Upper lobe of left lung (tissue), 6 donors: ENCODE results near the gene ZNF70. TPM values are rescaled to one million over a fixed set of nuclear protein-coding genes. Genes with fewer than 3 reads are reported as not detected.

Experiments used
- ATAC-seq, 2 donors: fragments of 200-7000 bp; cut with Tn5 transposase; one replicate each; pipeline ENCODE4 v1.9.1; 2022; ENCODE audit warnings: mild to moderate bottlenecking in 2 of 2, moderate library complexity in 2 of 2; ENCODE audit not compliant: low FRiP score in 2 of 2
- DNase-seq, 2 donors: peaks; one replicate each; pipeline ENCODE4 v3.0.0-alpha.2; 2019 to 2020
- H3K27ac ChIP-seq, 4 donors: fragments of 200-600 bp; sonication (generic); one replicate each; pipeline ENCODE4 v1.5.1; 2016 to 2019
- H3K27me3 ChIP-seq, 4 donors: fragments of 200-600 bp; sonication (generic); one replicate each; pipeline ENCODE4 v1.5.1; 2017 to 2019
- H3K36me3 ChIP-seq, 4 donors: fragments of 200-600 bp; sonication (generic); one replicate each; pipeline ENCODE4 v1.5.1; 2016 to 2019
- H3K4me1 ChIP-seq, 4 donors: fragments of 200-600 bp; sonication (generic); one replicate each; pipeline ENCODE4 v1.5.1; 2018 to 2019
- H3K4me3 ChIP-seq, 4 donors: fragments of 200-600 bp; sonication (generic); one replicate each; pipeline ENCODE4 v1.5.1; 2017 to 2019; ENCODE audit warnings: mild to moderate bottlenecking in 2 of 4, moderate library complexity in 1 of 4
- H3K9me3 ChIP-seq, 4 donors: fragments of 200-600 bp; sonication (generic); one replicate each; pipeline ENCODE4 v1.5.1; 2018 to 2019
- EP300 ChIP-seq, 4 donors: sonication (generic); formaldehyde crosslinking; IDR thresholded peaks; one replicate each; pipeline ENCODE4 v1.5.1; 2017; ENCODE audit warnings: antibody characterized with exemption in 4 of 4, control low read depth in 2 of 4
- POLR2A ChIP-seq, 4 donors: fragments of 450-650 bp; IDR thresholded peaks; one replicate each; pipeline ENCODE4 v1.5.1; 2016 to 2017; ENCODE audit warnings: antibody characterized with exemption in 4 of 4, mild to moderate bottlenecking in 2 of 4
- POLR2AphosphoS5 ChIP-seq, 2 donors: sonication (generic); formaldehyde crosslinking; IDR thresholded peaks; one replicate each; pipeline ENCODE4 v1.5.1; 2017; ENCODE audit warnings: antibody characterized with exemption in 2 of 2
- WGBS, 2 donors: methylation state at CpG; one replicate each; pipeline ENCODE4 v1.1.5; 2017 to 2018; 5-methylcytosine and 5-hydroxymethylcytosine counted together
- total RNA-seq, 6 donors: library from RNA; depleted of rRNA in 4 of 6; stranded (reverse); fragments of >200 nt in 4 of 6; gene quantifications; one replicate each; pipeline versions ENCODE4 v1.1.0 to v1.2.1, GENCODE V29; 2016 to 2021
- TF ChIP-seq, protein P1 (sequence below), 6 experiments: fragments of 450-650 bp in 4 of 6; fragments of 200-600 bp in 2 of 6; sonication (generic) in 2 of 6; IDR thresholded peaks; one replicate each; pipeline ENCODE4 v1.5.1; 2016 to 2019; ENCODE audit warnings: antibody characterized with exemption in 6 of 6
- donor health status: DM: no; HTN: no; CAD: no; lungs with moderate emphysema.
- donor health status: DM: no; HTN: yes; CAD: no; lungs with severe emphysema.

The ZNF70 gene
- total RNA-seq, 6 donors from 2014 or later = 3.0 to 9.4 (median 5.4) TPM

DNA sequence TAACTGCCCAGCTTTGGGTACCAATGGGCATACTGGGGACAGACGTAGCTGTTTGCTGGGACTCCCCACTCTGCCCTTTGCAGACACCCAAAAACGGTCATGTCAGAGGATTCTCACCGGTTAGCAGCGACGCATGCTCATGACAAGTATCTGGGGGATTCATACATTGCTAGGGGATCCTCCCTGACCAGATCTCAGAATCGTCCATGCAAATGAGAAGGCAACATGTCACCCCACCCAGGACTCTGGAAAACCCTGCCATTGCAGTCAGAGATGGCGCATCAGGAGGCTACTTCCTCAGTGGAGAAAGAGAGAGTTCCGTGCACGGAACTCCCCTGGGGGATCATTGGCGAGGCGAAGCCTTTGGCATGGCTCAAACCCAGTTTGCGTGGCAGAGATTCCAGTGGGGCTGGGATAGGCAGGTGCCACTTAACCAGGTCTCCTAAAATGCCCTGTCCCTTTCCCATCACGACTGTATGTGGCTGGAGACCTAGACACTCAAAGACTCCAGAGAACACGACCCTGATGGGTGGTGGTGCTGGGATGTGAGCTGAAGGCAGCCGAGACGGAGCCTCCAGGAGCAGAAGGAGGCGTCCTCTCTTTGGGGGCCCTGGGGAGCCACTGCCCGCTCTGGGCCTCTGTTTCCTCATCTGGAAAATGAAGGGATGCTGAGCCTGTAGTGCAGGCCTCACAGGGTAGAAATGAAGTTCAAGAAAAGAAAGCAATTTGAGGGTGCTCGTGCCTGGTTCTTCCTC, 55.2 kb downstream of the ZNF70 start:
- peaks cover 12 to 59% (median 39%) of the 10 kb centered on the region in 4 donors for H3K36me3 ChIP-seq
- DNase-seq = no peak

DNA sequence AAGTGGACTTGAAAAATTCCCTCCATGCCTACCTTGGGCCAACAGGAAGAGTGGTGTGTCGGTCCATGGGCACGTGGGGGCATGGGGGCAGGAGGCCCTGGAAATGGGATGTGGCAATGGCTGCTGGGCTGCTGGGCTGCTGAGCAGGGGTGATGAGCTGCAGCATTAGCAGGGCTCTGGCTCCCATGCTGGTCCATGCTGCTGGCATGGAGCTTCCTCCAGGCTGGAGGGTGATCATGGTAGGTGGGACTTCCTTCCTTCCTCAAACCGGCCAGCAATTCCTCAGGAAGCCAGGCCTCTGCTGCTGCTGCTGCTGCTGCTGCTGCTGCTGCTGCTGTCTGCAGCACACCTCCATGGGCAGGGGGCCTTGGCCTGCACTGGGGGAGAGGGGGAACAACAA, 55.8 kb downstream of the ZNF70 start:
- DNase-seq (no peak), ATAC-seq (no peak)
- no peaks in the 10 kb centered on the region for H3K27me3 ChIP-seq
- no peaks in the 10 kb centered on the region for H3K9me3 ChIP-seq
- H3K27ac ChIP-seq = peak overlapping the region in 3 of 4 donors; percentile 67 to 82 (median 81)
- no peak for TF ChIP-seq POLR2AphosphoS5 (IDR thresholded peaks at IDR 0.05)
- no peak for TF ChIP-seq POLR2A (IDR thresholded peaks at IDR 0.05)
- TF ChIP-seq EP300 (IDR thresholded peaks at IDR 0.05) = no peak
- TF ChIP-seq, protein P1, sequence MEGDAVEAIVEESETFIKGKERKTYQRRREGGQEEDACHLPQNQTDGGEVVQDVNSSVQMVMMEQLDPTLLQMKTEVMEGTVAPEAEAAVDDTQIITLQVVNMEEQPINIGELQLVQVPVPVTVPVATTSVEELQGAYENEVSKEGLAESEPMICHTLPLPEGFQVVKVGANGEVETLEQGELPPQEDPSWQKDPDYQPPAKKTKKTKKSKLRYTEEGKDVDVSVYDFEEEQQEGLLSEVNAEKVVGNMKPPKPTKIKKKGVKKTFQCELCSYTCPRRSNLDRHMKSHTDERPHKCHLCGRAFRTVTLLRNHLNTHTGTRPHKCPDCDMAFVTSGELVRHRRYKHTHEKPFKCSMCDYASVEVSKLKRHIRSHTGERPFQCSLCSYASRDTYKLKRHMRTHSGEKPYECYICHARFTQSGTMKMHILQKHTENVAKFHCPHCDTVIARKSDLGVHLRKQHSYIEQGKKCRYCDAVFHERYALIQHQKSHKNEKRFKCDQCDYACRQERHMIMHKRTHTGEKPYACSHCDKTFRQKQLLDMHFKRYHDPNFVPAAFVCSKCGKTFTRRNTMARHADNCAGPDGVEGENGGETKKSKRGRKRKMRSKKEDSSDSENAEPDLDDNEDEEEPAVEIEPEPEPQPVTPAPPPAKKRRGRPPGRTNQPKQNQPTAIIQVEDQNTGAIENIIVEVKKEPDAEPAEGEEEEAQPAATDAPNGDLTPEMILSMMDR (IDR thresholded peaks at IDR 0.05) = no peak
- 49 to 62% methylated on average over 2 to 3 of the region's 3 CpGs for WGBS, 2 donors
- peaks cover 8 to 56% (median 35%) of the 10 kb centered on the region in 4 donors for H3K36me3 ChIP-seq
- no peak overlapping the region for H3K4me3 ChIP-seq
- peaks cover 0 to 13% (median 0%) of the 10 kb centered on the region in 4 donors for H3K4me1 ChIP-seq

More for the DNA sequence above, 55.2 kb downstream of the ZNF70 start:
- no peaks in the 10 kb centered on the region for H3K27me3 ChIP-seq
- WGBS, 2 donors = 80 to 84% methylated on average over 13 to 19 of the region's 19 CpGs
- peak overlapping the region; percentile 67 to 82 (median 76) for H3K27ac ChIP-seq
- no peak overlapping the region for H3K4me3 ChIP-seq
- H3K4me1 ChIP-seq = peaks cover 0 to 13% (median 0%) of the 10 kb centered on the region in 4 donors
- TF ChIP-seq POLR2A (IDR thresholded peaks at IDR 0.05) = no peak
- TF ChIP-seq EP300 (IDR thresholded peaks at IDR 0.05) = no peak
- TF ChIP-seq, protein P1 (IDR thresholded peaks at IDR 0.05) = no peak
- no peak for TF ChIP-seq POLR2AphosphoS5 (IDR thresholded peaks at IDR 0.05)
- H3K9me3 ChIP-seq = no peaks in the 10 kb centered on the region
- ATAC-seq = peak in 1 of 2 donors; percentile 16

DNA sequence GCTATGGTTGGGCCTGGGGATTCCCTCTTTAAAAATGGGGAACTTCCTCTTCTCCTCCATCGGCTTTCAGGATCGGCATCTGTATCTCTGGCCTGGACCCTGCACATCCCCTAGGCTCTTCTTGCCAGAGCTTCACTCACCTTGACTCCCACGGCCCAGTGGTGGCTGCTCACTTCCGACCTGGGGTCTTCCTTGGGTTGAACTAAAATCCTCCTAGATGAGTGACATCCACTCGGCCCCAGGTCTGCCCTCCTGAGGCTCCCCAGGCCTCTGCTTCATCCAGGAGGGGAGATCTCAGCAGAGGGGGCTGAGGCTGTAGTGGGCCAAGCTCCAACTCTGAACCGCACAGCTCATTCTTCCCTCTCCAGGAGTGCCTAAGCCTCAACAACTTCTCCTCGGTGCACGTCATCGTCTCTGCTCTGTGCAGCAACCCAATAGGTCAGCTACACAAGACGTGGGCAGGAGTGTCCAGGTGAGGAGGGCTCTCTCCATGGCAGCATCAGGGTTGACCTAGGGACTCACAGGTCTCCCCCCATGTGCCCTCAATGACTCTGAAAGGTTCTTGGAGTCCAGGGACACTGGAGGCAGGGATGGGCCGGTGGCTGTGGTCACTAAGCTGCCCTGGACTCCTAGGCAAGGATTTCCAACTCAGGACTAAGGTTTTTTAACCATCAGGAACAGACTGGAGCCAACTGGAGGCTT, 56.8 kb downstream of the ZNF70 start:
- Histone ChIP-seq H3K36me3 (peaks cover 10 to 48% (median 35%) of the 10 kb centered on the region in 4 donors), H3K4me3 (no peak overlapping the region), H3K9me3 (no peaks in the 10 kb centered on the region), H3K27ac (peak overlapping the region in 1 of 4 donors; percentile 81), H3K4me1 (peaks cover 0 to 13% (median 0%) of the 10 kb centered on the region in 4 donors), H3K27me3 (no peaks in the 10 kb centered on the region)
- 87 to 90% methylated on average over 10 to 11 of the region's 11 CpGs for WGBS, 2 donors
- ATAC-seq (no peak), DNase-seq (no peak)
- TF ChIP-seq POLR2AphosphoS5 (IDR thresholded peaks at IDR 0.05) = no peak
- TF ChIP-seq EP300 (IDR thresholded peaks at IDR 0.05) = no peak
- TF ChIP-seq, protein P1 (IDR thresholded peaks at IDR 0.05) = no peak
- TF ChIP-seq POLR2A (IDR thresholded peaks at IDR 0.05) = no peak

DNA sequence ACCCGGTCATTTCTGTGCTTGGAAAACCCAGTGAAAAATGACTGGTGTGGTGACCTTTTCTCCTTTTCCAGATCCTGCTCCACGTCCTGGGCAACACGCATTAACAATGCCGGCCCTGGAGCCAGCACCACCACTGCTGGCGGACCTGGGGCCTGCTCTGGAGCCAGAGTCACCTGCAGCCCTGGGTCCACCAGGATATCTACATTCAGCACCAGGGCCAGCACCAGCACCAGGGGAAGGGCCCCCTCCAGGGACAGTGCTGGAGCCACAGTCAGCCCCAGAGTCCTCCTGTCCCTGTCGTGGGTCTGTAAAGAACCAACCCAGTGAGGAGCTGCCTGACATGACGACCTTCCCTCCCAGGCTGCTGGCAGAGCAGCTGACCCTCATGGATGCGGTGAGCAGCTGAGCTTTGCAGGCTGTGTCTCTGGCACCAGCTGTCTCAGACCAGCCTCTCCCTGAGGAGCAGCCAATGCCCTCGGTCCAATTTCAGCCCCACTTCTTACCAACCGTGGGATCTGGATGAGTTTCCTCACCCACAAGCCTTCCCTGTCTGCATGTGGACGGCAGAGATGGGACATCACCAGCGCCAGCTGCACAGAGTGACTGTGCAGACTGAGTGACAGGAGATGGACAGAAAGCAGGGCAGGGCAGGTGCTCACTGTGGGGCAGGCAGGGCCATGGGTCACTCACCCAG, 58.2 kb downstream of the ZNF70 start:
- DNase-seq (no peak), ATAC-seq (no peak)
- H3K27me3 ChIP-seq = no peaks in the 10 kb centered on the region
- no peak overlapping the region for H3K27ac ChIP-seq
- H3K36me3 ChIP-seq = peaks cover 7 to 44% (median 29%) of the 10 kb centered on the region in 4 donors
- peaks cover 0 to 13% (median 0%) of the 10 kb centered on the region in 4 donors for H3K4me1 ChIP-seq
- TF ChIP-seq, protein P1 (IDR thresholded peaks at IDR 0.05) = no peak
- TF ChIP-seq EP300 (IDR thresholded peaks at IDR 0.05) (no peak), POLR2AphosphoS5 (IDR thresholded peaks at IDR 0.05) (no peak), POLR2A (IDR thresholded peaks at IDR 0.05) (no peak)
- H3K9me3 ChIP-seq = no peaks in the 10 kb centered on the region
- WGBS, 2 donors = 92 to 97% methylated on average over 9 to 12 of the region's 12 CpGs
- no peak overlapping the region for H3K4me3 ChIP-seq
